Ovary (tissue), 9 donors: ENCODE results near the gene SOSTDC1. TPM values are rescaled to one million over a fixed set of nuclear protein-coding genes. Genes with fewer than 3 reads are reported as not detected.
"Not testable (repeated sequence)": the region's sequence is repeated elsewhere in the genome, so short reads cannot be mapped to it uniquely, and the experiment has no call there.

ENCODE experiments used
- DNase-seq, 5 donors: peaks; one replicate each; pipeline ENCODE4 v3.0.0-alpha.2; 2019 to 2020
- H3K27ac ChIP-seq, 2 donors: fragments of 200-600 bp; one replicate each; pipeline versions ENCODE4 v1.5.1 to v1.8.0; 2019 to 2022
- H3K27me3 ChIP-seq: fragments of 200-600 bp; one replicate; pipeline ENCODE4 v1.8.0; 2022
- H3K36me3 ChIP-seq: fragments of 200-600 bp; sonication (generic); one replicate; pipeline ENCODE4 v1.5.1; 2019
- H3K4me1 ChIP-seq: one replicate; pipeline ENCODE4 v1.8.1; 2013; ENCODE audit warnings: mild to moderate bottlenecking, moderate library complexity; ENCODE audit not compliant: insufficient read depth
- H3K4me3 ChIP-seq: fragments of 200-600 bp; sonication (generic); one replicate; pipeline ENCODE4 v1.5.1; 2017
- H3K9me3 ChIP-seq, 2 donors: fragments of 200-600 bp in 1 of 2; sonication (generic) in 1 of 2; one replicate each; pipeline versions ENCODE4 v1.5.1 to v1.8.1; 2013 to 2019; ENCODE audit warnings: mild to moderate bottlenecking in 1 of 2, moderate library complexity in 1 of 2
- EP300 ChIP-seq: sonication (generic); formaldehyde crosslinking; IDR thresholded peaks from one replicate; pipeline ENCODE4 v1.6.1; 2017; ENCODE audit warnings: antibody characterized with exemption
- POLR2A ChIP-seq: fragments of 450-650 bp; IDR thresholded peaks from one replicate; pipeline ENCODE4 v1.6.1; 2017; ENCODE audit warnings: antibody characterized with exemption, mild to moderate bottlenecking, moderate library complexity
- WGBS, 3 donors: extraction: QIAGEN DNeasy Blood & Tissue Kit in 1 of 3; methylation state at CpG; one replicate each; pipeline versions ENCODE4 v1.1.5 to v1.1.7; 2013 to 2017; 5-methylcytosine and 5-hydroxymethylcytosine counted together
- intact Hi-C, 4 donors: fragments of 100-400 bp; cut with DNase I; formaldehyde crosslinking; loops; one replicate each; pipeline versions ENCODE4 v1.11.0 to v1.15.1; 2022 to 2023
- polyA plus RNA-seq, 2 donors: library from polyadenylated mRNA; stranded (reverse); fragments of 200-250 nt in 1 of 2; fragments of 350-450 nt in 1 of 2; fragmentation: Illumina TruSeq in 1 of 2; extraction: RNeasy Lipid Tissue Mini Kit (QIAGEN cat#74804) in 1 of 2; gene quantifications; one replicate each; pipeline ENCODE4 v1.2.3, GENCODE V29; 2013 to 2014
- total RNA-seq, 7 donors: library from RNA; depleted of rRNA in 2 of 7; stranded (reverse); fragments of >200 nt in 2 of 7; fragmentation: NEBNext Ultra II Directional in 3 of 7; extraction: Animal tissue kit (Norgen Biotek cat#: 25700) in 3 of 7; gene quantifications; one replicate each; pipeline versions ENCODE4 v1.1.0 to v1.2.4, GENCODE V29; 2016 to 2023
- TF ChIP-seq, protein P1 (sequence below), 3 donors: fragments of 450-650 bp in 2 of 3; fragments of 200-600 bp in 1 of 3; IDR thresholded peaks; one replicate each; pipeline versions ENCODE4 v1.5.1 to v1.8.0; 2016 to 2022; ENCODE audit warnings: antibody characterized with exemption in 3 of 3, mild to moderate bottlenecking in 1 of 3
- donor health status: DM: no; HTN: no; CAD: no; lungs with moderate emphysema.
- donor health status: DM: no; HTN: no; CAD: no.
- donor health status: Bipolar disorder and iron deficiency.
- donor health status: DM: yes; HTN: yes; CAD: no.
- donor health status: DM: no; HTN: no; CAD: no.
- donor health status: DM: yes; HTN: yes; CAD: no.

Gene SOSTDC1
- total and polyA plus RNA-seq, 9 donors = 0.12 to 10.3 (median 0.60) TPM; not detected in 1

DNA sequence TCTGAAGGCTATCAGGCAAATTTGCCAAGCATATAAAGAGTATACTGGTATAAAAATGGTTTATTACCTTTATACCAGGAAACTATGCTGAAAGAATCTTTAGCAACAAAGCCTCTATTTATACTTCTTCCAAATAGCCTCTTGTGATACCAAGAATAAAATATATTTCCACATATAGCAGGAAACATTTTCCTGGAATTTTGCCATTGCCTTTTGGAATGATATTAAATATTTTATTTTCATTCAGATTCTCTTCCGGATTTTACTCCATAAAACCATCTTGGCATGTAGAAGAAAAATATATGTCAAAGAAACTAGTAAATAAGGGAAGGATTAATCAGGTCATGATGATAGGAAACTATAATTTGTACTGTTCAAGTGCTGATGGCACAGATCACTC is 17.7 kb downstream of the SOSTDC1 start:
- Histone ChIP-seq H3K9me3 (no peaks in the 10 kb centered on the region), H3K27me3 (no peaks in the 10 kb centered on the region), H3K27ac (no peak overlapping the region), H3K4me3 (no peak overlapping the region), H3K36me3 (no peaks in the 10 kb centered on the region), H3K4me1 (no peaks in the 10 kb centered on the region)
- no peak for DNase-seq
- WGBS, 3 donors = 35 to 51% (median 46%) methylated on average over 1 of the region's 1 CpG
- no peak for TF ChIP-seq POLR2A
- TF ChIP-seq EP300 = no peak
- TF ChIP-seq, protein P1, sequence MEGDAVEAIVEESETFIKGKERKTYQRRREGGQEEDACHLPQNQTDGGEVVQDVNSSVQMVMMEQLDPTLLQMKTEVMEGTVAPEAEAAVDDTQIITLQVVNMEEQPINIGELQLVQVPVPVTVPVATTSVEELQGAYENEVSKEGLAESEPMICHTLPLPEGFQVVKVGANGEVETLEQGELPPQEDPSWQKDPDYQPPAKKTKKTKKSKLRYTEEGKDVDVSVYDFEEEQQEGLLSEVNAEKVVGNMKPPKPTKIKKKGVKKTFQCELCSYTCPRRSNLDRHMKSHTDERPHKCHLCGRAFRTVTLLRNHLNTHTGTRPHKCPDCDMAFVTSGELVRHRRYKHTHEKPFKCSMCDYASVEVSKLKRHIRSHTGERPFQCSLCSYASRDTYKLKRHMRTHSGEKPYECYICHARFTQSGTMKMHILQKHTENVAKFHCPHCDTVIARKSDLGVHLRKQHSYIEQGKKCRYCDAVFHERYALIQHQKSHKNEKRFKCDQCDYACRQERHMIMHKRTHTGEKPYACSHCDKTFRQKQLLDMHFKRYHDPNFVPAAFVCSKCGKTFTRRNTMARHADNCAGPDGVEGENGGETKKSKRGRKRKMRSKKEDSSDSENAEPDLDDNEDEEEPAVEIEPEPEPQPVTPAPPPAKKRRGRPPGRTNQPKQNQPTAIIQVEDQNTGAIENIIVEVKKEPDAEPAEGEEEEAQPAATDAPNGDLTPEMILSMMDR (IDR thresholded peaks at IDR 0.05) = no peak
- intact Hi-C loops = no loop called here

DNA sequence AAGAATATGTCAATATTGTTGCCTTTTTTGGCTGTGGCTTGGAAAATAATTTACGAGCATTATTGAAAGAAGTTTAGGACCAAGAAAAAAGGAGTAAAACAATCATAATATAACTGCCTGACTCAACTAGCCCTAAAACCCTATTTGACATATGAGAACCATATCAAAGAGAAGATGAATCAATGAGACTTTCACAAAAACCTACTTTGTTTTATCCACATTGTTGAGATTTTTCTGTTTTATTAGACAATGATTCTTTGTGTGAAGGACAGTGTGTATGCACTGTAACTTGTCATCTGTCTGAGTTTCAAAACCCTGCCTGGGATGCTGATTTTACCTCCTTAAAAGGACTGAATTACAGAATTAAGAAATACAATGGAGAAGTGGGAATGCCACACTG is 19.0 kb downstream of the SOSTDC1 start:
- intact Hi-C loops = no loop called here
- no peak overlapping the region for H3K27ac ChIP-seq
- no peaks in the 10 kb centered on the region for H3K4me1 ChIP-seq
- no peaks in the 10 kb centered on the region for H3K9me3 ChIP-seq
- 93 to 95% (median 95%) methylated on average over 1 of the region's 1 CpG for WGBS, 3 donors
- TF ChIP-seq POLR2A (no peak), EP300 (no peak)
- TF ChIP-seq, protein P1 (IDR thresholded peaks at IDR 0.05) = no peak
- no peaks in the 10 kb centered on the region for H3K27me3 ChIP-seq
- no peaks in the 10 kb centered on the region for H3K36me3 ChIP-seq
- DNase-seq = no peak
- H3K4me3 ChIP-seq = no peak overlapping the region

GRCh38 chr7:16443871-16444270 is 21.7 kb downstream of the SOSTDC1 start:
- H3K27ac ChIP-seq, H3K9me3 ChIP-seq, DNase-seq, intact Hi-C loops, H3K4me1 ChIP-seq, H3K4me3 ChIP-seq, H3K27me3 ChIP-seq, H3K36me3 ChIP-seq: not testable (repeated sequence)
- 76 to 83% (median 78%) methylated on average over 2 of the region's 2 CpGs for WGBS, 3 donors

DNA sequence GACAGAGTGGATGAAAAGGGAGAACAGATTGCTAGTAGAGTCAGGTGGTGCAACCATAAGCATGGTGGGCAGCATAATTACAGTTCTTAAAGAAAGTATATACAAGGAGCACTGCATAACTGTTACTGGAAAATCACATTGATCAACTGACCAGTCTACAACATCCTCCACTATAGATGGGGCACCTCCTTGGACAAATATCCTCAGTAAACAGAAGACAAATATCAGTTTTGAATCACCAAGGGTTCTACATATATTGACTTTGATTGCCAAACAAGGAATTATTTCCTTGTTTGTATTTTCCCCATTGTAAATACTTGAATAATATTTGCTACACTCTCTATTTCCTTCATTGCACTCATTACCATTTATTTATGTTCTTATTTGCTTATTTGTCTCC is 26.6 kb downstream of the SOSTDC1 start:
- Histone ChIP-seq H3K27me3 (no peaks in the 10 kb centered on the region), H3K9me3 (no peaks in the 10 kb centered on the region), H3K4me3 (no peak overlapping the region), H3K4me1 (no peaks in the 10 kb centered on the region), H3K36me3 (no peaks in the 10 kb centered on the region), H3K27ac (no peak overlapping the region)
- intact Hi-C loops = no loop called here
- no peak for DNase-seq
- TF ChIP-seq, protein P1 (IDR thresholded peaks at IDR 0.05) = no peak
- TF ChIP-seq POLR2A (no peak), EP300 (no peak)

DNA sequence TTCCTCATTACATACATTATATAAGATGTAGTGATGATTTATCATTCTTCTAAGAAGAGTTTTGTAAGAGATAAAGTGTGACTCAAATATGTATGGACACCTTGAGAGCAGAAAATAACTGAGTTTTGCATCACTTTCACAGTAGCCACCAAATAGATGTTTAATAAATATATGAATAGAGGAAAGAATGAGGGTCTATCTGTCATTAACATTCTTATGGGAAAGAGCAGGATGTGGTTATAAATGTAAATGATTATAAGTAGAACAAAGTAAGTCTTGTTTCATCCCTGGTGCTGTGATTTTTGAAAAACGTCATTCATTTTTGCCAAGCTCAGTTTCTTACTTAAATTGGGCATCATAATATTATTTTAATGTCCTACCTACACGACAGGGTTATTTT is 29.2 kb downstream of the SOSTDC1 start:
- H3K9me3 ChIP-seq = no peaks in the 10 kb centered on the region
- H3K36me3 ChIP-seq = no peaks in the 10 kb centered on the region
- 75 to 81% (median 80%) methylated on average over 2 of the region's 2 CpGs for WGBS, 3 donors
- DNase-seq = no peak
- intact Hi-C loops = no loop called here
- no peak for TF ChIP-seq POLR2A
- TF ChIP-seq EP300 = no peak
- TF ChIP-seq, protein P1 (IDR thresholded peaks at IDR 0.05) = no peak
- H3K4me3 ChIP-seq = no peak overlapping the region
- no peaks in the 10 kb centered on the region for H3K4me1 ChIP-seq
- H3K27me3 ChIP-seq = no peaks in the 10 kb centered on the region
- no peak overlapping the region for H3K27ac ChIP-seq
